ENCODE data around the gene CREB5. TPM values are rescaled to one million over a fixed set of nuclear protein-coding genes. Genes with fewer than 3 reads are reported as not detected.

CREB5 gene
- total and polyA plus RNA-seq, 2 of the 8 experiments (the other 6 are each of a cell fraction or from before 2014, with no cell fraction given): 2.4 to 2.7 TPM

GRCh38 chr7:28503396-28503795, 91.1 kb downstream of the CREB5 start (continued):
- no peak for TF ChIP-seq CHD7 (IDR thresholded peaks at IDR 0.05; ENCODE audit: insufficient replicate concordance, low read length)
- no peak for TF ChIP-seq SAP30 (IDR thresholded peaks at IDR 0.05; ENCODE audit: insufficient read depth, insufficient replicate concordance, low read length)
- no peak for TF ChIP-seq PHF8 (conservative IDR thresholded peaks at IDR 0.05; ENCODE audit: low read depth, low read length)
- no peak for TF ChIP-seq ZNF274 (IDR thresholded peaks at IDR 0.05; ENCODE audit: borderline replicate concordance, extremely low read depth, low read length)
- TF ChIP-seq YY1 (IDR thresholded peaks at IDR 0.05; ENCODE audit: low read depth, low read length): no peak
